Caco-2 (cell line): ENCODE data around the gene MAPK12. TPM values are rescaled to one million over a fixed set of nuclear protein-coding genes. Genes with fewer than 3 reads are reported as not detected.
A peak's percentile ranks its signal among the peaks of the same experiment; 100 is the strongest.

ENCODE experiments used
- BruUV-seq: library from RNA; stranded (reverse); fragments of 400-500 nt; replicated peaks from 2 replicates; lab custom pipeline; 2021; lab: Mats Ljungman, UMichigan
- CTCF ChIA-PET: fragments of 300-600 bp; sonication (Branson Sonifier 250); formaldehyde crosslinking; loops from one replicate; lab custom pipeline; 2022; ENCODE audit warnings: antibody characterized with exemption; lab: Charles Lee
- POLR2A ChIA-PET: fragments of 300-600 bp; sonication (Branson Sonifier 250); formaldehyde crosslinking; loops from one replicate; lab custom pipeline; 2022; ENCODE audit warnings: antibody characterized with exemption; lab: Charles Lee
- DNase-seq, 2 experiments: peaks; one replicate each; pipeline versions ENCODE4 v3.0.0 to v3.0.0-alpha.2; 2020 to 2022
- H3K27me3 ChIP-seq: replicated peaks from 2 replicates; pipeline ENCODE4 v1.6.0; 2011; ENCODE audit warnings: low read length; ENCODE audit not compliant: control insufficient read depth, insufficient read depth
- H3K36me3 ChIP-seq: 2 replicates; pipeline ENCODE4 v1.5.1; 2011; ENCODE audit warnings: low read length; ENCODE audit not compliant: control insufficient read depth, insufficient read depth
- H3K4me1 ChIP-seq: fragments of 250-450 bp; sonication (Bioruptor Pico); 2 replicates; pipeline ENCODE4 v1.5.1; 2020; ENCODE audit warnings: mild to moderate bottlenecking
- H3K4me3 ChIP-seq: 2 replicates; pipeline ENCODE4 v1.5.1; 2011; ENCODE audit warnings: low read depth, mild to moderate bottlenecking, control low read depth, low read length
- H3K9me3 ChIP-seq: fragments of 250-450 bp; sonication (Bioruptor Pico); 2 replicates; pipeline ENCODE4 v1.5.1; 2020; ENCODE audit warnings: mild to moderate bottlenecking, moderate library complexity
- H3K27ac Mint-ChIP-seq: one replicate; pipeline ENCODE4 v1.8.0; 2022; ENCODE audit warnings: mixed read lengths; ENCODE audit not compliant: unreplicated experiment
- H3K27me3 Mint-ChIP-seq: one replicate; pipeline ENCODE4 v1.8.0; 2022; ENCODE audit warnings: mixed read lengths; ENCODE audit not compliant: insufficient read depth, unreplicated experiment
- H3K36me3 Mint-ChIP-seq: one replicate; pipeline ENCODE4 v1.8.0; 2022; ENCODE audit warnings: mild to moderate bottlenecking, mixed read lengths; ENCODE audit not compliant: insufficient read depth, unreplicated experiment
- H3K4me1 Mint-ChIP-seq: one replicate; pipeline ENCODE4 v1.8.0; 2022; ENCODE audit warnings: low read depth, mixed read lengths; ENCODE audit not compliant: unreplicated experiment
- H3K4me3 Mint-ChIP-seq: one replicate; pipeline ENCODE4 v1.8.0; 2022; ENCODE audit warnings: mild to moderate bottlenecking, moderate library complexity, mixed read lengths; ENCODE audit not compliant: unreplicated experiment
- H3K9me3 Mint-ChIP-seq: one replicate; pipeline ENCODE4 v1.8.0; 2022; ENCODE audit warnings: mixed read lengths; ENCODE audit not compliant: unreplicated experiment
- intact Hi-C: fragments of 100-400 bp; cut with micrococcal nuclease; formaldehyde crosslinking; loops from one replicate; pipeline ENCODE4 v1.10.0; 2022; ENCODE audit not compliant: unreplicated experiment
- total RNA-seq: library from RNA; stranded (reverse); gene quantifications from 2 replicates; pipeline ENCODE4 v1.2.3, GENCODE V29; 2022
- TF ChIP-seq, protein P1 (sequence below), 2 experiments: fragments of 200-600 bp in 1 of 2; IDR thresholded peaks; 1 replicate in 1 of 2; 2 replicates in 1 of 2; pipeline versions ENCODE4 v1.5.1 to v1.8.0; 2011 to 2022; ENCODE audit warnings: antibody characterized with exemption in 1 of 2, control low read depth in 1 of 2, inconsistent platforms in 1 of 2, low read depth in 1 of 2, low read length in 1 of 2, mild to moderate bottlenecking in 1 of 2, moderate library complexity in 1 of 2; ENCODE audit not compliant: insufficient read depth in 1 of 2, severe bottlenecking in 1 of 2, unreplicated experiment in 1 of 2

The MAPK12 gene
- total RNA-seq, 1 experiment from 2014 or later = 37.4 TPM

DNA sequence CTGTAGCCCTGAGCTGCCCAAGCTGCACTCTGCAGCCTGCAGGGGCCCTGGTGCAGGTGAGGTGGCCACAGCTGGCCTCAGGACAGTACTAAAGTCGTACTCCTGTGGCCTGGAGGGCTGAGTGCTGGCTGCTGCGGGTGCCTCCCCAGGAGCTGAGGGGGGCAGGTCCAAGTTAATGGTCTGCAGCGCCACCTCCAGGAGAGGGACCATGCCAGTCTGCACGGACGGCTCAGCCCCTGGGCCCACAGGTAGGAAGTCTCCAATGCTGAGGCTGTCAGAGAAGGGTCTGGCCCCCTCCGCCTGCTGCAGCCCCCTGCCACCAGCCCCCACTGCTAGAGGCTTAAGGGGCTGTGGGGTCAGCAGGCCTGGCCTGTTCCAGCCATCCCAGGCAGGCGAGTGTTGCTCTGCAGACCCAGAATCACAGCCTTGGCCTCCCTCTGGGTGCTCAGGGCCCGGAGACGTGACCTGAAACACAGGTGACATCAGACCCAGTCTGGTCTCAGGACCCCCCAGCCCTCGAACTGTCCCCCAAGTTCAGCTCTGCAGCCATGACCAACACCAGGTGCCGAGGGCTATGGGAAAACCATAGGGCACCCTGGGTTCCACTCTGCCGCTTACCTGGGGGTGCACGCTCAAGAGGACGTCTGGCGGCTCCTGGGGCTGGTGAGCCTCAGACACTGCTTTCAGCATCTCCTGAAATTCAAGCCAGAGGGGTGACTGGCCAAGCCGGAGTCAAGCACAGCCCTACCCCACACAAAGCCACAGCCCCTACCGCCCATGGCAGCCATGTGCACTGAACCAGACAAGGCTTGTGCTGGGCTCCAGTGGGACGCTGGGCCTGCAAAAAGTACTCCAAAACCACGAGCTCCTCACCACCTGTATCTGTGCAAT lies 39.8 kb downstream of the MAPK12 start:
- no peaks in the 10 kb centered on the region for H3K9me3 Mint-ChIP-seq
- peak in 1 of 2 experiments; percentile 28 for DNase-seq
- TF ChIP-seq, protein P1, sequence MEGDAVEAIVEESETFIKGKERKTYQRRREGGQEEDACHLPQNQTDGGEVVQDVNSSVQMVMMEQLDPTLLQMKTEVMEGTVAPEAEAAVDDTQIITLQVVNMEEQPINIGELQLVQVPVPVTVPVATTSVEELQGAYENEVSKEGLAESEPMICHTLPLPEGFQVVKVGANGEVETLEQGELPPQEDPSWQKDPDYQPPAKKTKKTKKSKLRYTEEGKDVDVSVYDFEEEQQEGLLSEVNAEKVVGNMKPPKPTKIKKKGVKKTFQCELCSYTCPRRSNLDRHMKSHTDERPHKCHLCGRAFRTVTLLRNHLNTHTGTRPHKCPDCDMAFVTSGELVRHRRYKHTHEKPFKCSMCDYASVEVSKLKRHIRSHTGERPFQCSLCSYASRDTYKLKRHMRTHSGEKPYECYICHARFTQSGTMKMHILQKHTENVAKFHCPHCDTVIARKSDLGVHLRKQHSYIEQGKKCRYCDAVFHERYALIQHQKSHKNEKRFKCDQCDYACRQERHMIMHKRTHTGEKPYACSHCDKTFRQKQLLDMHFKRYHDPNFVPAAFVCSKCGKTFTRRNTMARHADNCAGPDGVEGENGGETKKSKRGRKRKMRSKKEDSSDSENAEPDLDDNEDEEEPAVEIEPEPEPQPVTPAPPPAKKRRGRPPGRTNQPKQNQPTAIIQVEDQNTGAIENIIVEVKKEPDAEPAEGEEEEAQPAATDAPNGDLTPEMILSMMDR (IDR thresholded peaks at IDR 0.05; ENCODE audit: insufficient read depth in 1 of 2, low read depth in 1 of 2, low read length in 1 of 2, severe bottlenecking in 1 of 2, unreplicated experiment in 1 of 2) = no peak
- Histone ChIP-seq H3K9me3 (no peaks in the 10 kb centered on the region), H3K4me3 (no peak overlapping the region), H3K36me3 (no peaks in the 10 kb centered on the region; the same call in 1 of the 2 replicates), H3K4me1 (no peaks in the 10 kb centered on the region), H3K27me3 (no peaks in the 10 kb centered on the region)
- H3K4me3 Mint-ChIP-seq = no peak overlapping the region
- POLR2A ChIA-PET = no interaction called here
- no TSS peak for BruUV-seq
- H3K27ac Mint-ChIP-seq = no peak overlapping the region
- intact Hi-C loops = no loop called here
- peaks cover 36% of the 10 kb centered on the region for H3K36me3 Mint-ChIP-seq
- no peaks in the 10 kb centered on the region for H3K4me1 Mint-ChIP-seq
- H3K27me3 Mint-ChIP-seq = no peaks in the 10 kb centered on the region
- CTCF ChIA-PET = no interaction called here

DNA sequence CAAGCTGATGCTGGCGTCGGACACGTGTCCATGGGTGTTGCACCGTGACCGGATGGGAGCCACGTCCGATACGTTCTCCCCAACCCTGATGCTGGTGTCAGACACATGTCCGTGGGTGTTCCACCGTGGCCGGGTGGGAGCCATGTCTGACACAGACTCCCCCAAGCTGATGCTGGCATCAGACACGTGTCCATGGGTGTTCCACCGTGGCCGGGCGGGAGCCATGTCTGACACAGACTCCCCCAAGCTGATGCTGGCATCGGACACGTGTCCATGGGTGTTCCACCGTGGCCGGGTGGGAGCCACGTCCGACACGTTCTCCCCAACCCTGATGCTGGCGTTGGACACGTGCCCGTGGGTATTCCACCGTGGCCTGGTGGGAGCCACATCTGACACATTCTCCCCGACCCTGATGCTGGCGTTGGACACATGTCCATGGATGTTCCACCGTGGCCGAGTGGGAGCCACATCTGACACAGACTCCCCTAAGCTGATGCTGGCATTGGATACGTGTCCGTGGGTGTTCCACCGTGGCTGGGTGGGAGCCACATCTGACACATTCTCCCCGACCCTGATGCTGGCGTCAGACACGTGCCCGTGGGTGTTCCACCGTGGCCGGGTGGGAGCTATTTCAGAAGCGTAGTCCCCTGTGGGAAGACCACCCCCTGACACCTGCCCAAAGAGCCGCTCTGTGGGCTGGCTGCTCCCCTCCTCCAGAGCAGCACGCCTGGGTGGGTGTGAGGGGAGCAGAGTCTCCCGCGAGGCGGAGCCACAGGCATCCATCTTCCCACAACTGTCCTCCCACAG lies 40.7 kb downstream of the MAPK12 start:
- Mint-ChIP-seq H3K4me3 (no peak overlapping the region), H3K27me3 (no peaks in the 10 kb centered on the region), H3K27ac (no peak overlapping the region), H3K4me1 (no peaks in the 10 kb centered on the region), H3K36me3 (peaks cover 43% of the 10 kb centered on the region), H3K9me3 (no peaks in the 10 kb centered on the region)
- no peaks in the 10 kb centered on the region for H3K9me3 ChIP-seq
- H3K4me3 ChIP-seq = no peak overlapping the region
- ChIA-PET POLR2A (no interaction called here), CTCF (no interaction called here)
- intact Hi-C loops = no loop called here
- peak in 1 of 2 experiments; percentile 34 for DNase-seq
- TF ChIP-seq, protein P1 (IDR thresholded peaks at IDR 0.05; ENCODE audit: insufficient read depth in 1 of 2, low read depth in 1 of 2, low read length in 1 of 2, severe bottlenecking in 1 of 2, unreplicated experiment in 1 of 2) = no peak
- H3K4me1 ChIP-seq = no peaks in the 10 kb centered on the region
- no peaks in the 10 kb centered on the region; the same call in 1 of the 2 replicates for H3K36me3 ChIP-seq
- BruUV-seq = no TSS peak
- H3K27me3 ChIP-seq = no peaks in the 10 kb centered on the region

DNA sequence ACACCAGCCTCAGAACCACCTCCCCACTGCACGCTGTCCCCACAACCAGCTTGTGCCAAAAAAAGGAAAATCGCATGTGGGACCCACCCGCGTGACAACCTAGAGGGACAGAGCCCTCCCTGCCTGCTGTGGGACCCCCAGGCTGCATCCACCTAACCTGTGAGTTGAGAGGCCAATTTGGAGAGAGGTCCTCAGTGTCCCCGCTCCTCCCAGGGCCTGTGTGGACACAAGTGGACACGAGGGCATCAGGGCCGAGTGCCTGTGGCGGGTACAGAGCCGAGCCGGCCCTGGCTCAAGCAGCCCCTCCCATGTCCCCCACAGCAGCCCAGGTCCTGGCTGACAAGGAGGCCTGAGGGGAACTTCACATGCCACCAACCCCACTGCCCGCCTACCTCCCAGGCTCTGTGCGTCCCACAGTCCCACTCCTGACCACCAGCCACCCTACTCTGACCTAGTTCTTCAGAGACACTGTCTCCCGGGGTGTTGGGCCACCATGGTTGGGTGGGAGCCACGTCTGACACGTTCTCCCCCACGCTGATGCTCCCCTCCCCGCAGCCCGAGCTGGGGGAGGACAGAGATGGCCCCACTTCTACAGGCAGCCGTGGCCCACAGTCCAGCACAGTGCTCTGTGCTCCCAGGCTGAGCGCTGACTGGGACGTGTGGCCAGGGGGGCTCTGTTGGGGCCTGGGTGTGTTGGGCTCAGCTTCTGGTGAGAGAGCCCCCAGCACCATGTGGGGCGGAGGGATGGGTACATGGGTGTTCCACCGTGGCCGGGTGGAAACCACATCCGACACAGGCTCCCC lies 41.5 kb downstream of the MAPK12 start:
- CTCF ChIA-PET = no interaction called here
- H3K4me3 Mint-ChIP-seq = no peak overlapping the region
- no peak overlapping the region for H3K27ac Mint-ChIP-seq
- no TSS peak for BruUV-seq
- H3K27me3 ChIP-seq = no peaks in the 10 kb centered on the region
- POLR2A ChIA-PET = no interaction called here
- H3K9me3 Mint-ChIP-seq = no peaks in the 10 kb centered on the region
- intact Hi-C loops = no loop called here
- H3K4me3 ChIP-seq = no peak overlapping the region
- TF ChIP-seq, protein P1 (IDR thresholded peaks at IDR 0.05; ENCODE audit: insufficient read depth in 1 of 2, low read depth in 1 of 2, low read length in 1 of 2, severe bottlenecking in 1 of 2, unreplicated experiment in 1 of 2) = no peak
- no peaks in the 10 kb centered on the region for H3K9me3 ChIP-seq
- H3K36me3 ChIP-seq = no peaks in the 10 kb centered on the region; the same call in 1 of the 2 replicates
- H3K27me3 Mint-ChIP-seq = no peaks in the 10 kb centered on the region
- peak in 1 of 2 experiments; percentile 30 for DNase-seq
- H3K4me1 ChIP-seq = no peaks in the 10 kb centered on the region
- peaks cover 51% of the 10 kb centered on the region for H3K36me3 Mint-ChIP-seq
- no peaks in the 10 kb centered on the region for H3K4me1 Mint-ChIP-seq
